ENCODE measurements around the gene CDHR2.

Gene CDHR2

GRCh38 chr5:176644878-176645670 lies 95.9 kb downstream of the CDHR2 start:
- DNase-seq, result no peak
